ENCODE data around the gene CEBPG.

DNA sequence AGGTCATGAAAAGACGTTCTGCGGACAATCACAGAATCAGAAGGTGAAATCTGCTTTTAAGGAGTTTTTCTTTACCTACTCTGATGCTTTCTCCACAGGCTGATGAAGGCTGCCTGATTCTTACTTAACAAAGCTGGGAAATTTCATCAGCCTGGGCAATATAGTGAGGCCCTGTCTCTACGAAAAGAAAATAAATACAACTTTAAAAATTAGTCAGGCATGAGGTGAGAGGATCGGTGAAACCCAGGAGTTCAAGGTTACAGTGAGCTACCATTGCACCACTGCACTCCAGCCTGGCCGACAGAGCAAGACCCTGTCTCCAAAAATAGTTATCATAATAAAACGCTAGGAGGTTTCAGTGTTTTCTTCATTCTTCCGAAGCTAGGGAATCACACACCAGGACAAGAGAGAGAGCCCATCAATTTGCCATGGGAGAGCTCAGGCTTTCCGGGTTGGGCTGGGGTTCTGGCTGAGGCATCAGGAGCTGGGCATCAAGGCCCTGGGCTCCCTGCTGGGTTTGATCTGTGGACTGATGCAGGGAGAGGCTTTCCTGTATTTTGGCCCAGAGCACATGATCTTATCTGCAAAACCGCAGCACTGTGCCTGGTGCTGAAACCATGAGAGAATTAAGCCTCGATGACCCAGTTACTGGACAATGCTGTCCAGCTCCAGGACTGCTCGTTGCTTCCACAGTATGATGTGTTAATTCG is 25.1 kb upstream of the CEBPG start:
- no peak for TF ChIP-seq EZH2 (IDR thresholded peaks at IDR 0.05; ENCODE audit: low read length, missing control alignments)
- TF ChIP-seq, protein P1, sequence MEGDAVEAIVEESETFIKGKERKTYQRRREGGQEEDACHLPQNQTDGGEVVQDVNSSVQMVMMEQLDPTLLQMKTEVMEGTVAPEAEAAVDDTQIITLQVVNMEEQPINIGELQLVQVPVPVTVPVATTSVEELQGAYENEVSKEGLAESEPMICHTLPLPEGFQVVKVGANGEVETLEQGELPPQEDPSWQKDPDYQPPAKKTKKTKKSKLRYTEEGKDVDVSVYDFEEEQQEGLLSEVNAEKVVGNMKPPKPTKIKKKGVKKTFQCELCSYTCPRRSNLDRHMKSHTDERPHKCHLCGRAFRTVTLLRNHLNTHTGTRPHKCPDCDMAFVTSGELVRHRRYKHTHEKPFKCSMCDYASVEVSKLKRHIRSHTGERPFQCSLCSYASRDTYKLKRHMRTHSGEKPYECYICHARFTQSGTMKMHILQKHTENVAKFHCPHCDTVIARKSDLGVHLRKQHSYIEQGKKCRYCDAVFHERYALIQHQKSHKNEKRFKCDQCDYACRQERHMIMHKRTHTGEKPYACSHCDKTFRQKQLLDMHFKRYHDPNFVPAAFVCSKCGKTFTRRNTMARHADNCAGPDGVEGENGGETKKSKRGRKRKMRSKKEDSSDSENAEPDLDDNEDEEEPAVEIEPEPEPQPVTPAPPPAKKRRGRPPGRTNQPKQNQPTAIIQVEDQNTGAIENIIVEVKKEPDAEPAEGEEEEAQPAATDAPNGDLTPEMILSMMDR (conservative IDR thresholded peaks at IDR 0.05 in 1 of 2, IDR thresholded peaks at IDR 0.05 in 1 of 2; ENCODE audit: low read depth in 1 of 2, low read length in 2 of 2), result no peak

Measured in fibroblast of lung (primary cell).